Activated T-cell treated with anti-CD3 and anti-CD28 coated beads, Interleukin-2, amount 50 U/mL, for 4 hours (primary cell): ENCODE data around the gene BRAF. TPM values are rescaled to one million over a fixed set of nuclear protein-coding genes. Genes with fewer than 3 reads are reported as not detected.
A peak's percentile ranks its signal among the peaks of the same experiment; 100 is the strongest.
"Not testable (repeated sequence)": the region's sequence is repeated elsewhere in the genome, so short reads cannot be mapped to it uniquely, and the experiment has no call there.

Source experiments
- ATAC-seq, 2 donors: fragments of 200-7000 bp; cut with Tn5 transposase; one replicate each; pipeline ENCODE4 v1.10.0; 2021
- DNase-seq: peaks from one replicate; pipeline ENCODE4 v3.0.0-alpha.2; 2020
- H3K27me3 Mint-ChIP-seq: one replicate; pipeline ENCODE4 v1.8.0; 2021; ENCODE audit warnings: low read depth, mixed read lengths
- H3K36me3 Mint-ChIP-seq: one replicate; pipeline ENCODE4 v1.8.0; 2022; ENCODE audit warnings: mixed read lengths; ENCODE audit not compliant: insufficient read depth
- H3K4me1 Mint-ChIP-seq: one replicate; pipeline ENCODE4 v1.8.0; 2021; ENCODE audit warnings: low read depth, mixed read lengths
- H3K4me3 Mint-ChIP-seq: one replicate; pipeline ENCODE4 v1.8.0; 2021; ENCODE audit warnings: mild to moderate bottlenecking, moderate library complexity, mixed read lengths
- H3K9me3 Mint-ChIP-seq: one replicate; pipeline ENCODE4 v1.8.0; 2021; ENCODE audit warnings: mixed read lengths
- total RNA-seq, 3 donors: library from RNA; stranded (reverse); gene quantifications; one replicate each; pipeline ENCODE4 v1.2.1, GENCODE V29; 2021

Gene BRAF
- total RNA-seq, 3 donors from 2014 or later, result 27.2 to 29.7 (median 27.8) TPM

DNA sequence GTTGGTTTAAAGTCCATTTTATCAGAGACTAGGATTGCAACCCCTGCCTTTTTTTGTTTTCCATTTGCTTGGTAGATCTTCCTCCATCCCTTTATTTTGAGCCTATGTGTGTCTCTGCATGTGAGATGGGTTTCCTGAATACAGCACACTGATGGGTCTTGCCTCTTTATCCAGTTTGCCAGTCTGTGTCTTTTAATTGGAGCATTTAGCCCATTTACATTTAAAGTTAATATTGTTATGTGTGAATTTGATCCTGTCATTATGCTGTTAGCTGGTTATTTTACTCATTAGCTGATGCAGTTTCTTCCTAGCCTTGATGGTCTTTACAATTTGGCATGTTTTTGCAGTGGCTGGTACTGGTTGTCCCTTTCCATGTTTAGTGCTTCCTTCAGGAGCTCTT, 212.3 kb downstream of the BRAF start:
- ATAC-seq, H3K4me1 Mint-ChIP-seq, H3K4me3 Mint-ChIP-seq: not testable (repeated sequence)

DNA sequence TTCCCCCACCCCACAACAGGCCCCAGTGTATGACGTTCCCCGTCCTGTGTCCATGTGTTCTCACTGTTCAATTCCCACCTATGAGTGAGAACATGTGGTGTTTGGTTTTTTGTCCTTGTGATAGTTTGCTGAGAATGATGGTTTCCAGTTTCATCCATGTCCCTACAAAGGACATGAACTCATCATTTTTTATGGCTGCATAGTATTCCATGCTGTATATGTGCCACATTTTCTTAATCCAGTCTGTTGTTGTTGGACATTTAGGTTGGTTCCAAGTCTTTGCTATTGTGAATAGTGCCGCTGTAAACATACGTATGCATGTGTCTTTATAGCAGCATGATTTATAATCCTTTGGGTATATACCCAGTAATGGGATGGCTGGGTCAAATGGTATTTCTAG, 216.0 kb downstream of the BRAF start:
- not testable (repeated sequence) for DNase-seq, H3K9me3 Mint-ChIP-seq, ATAC-seq, H3K4me3 Mint-ChIP-seq, H3K27me3 Mint-ChIP-seq, H3K4me1 Mint-ChIP-seq
- peaks cover 29% of the 10 kb centered on the region for H3K36me3 Mint-ChIP-seq

More for the DNA sequence above, 212.3 kb downstream of the BRAF start:
- not testable (repeated sequence) for H3K9me3 Mint-ChIP-seq, DNase-seq, H3K27me3 Mint-ChIP-seq
- H3K36me3 Mint-ChIP-seq, result peaks cover 24% of the 10 kb centered on the region

DNA sequence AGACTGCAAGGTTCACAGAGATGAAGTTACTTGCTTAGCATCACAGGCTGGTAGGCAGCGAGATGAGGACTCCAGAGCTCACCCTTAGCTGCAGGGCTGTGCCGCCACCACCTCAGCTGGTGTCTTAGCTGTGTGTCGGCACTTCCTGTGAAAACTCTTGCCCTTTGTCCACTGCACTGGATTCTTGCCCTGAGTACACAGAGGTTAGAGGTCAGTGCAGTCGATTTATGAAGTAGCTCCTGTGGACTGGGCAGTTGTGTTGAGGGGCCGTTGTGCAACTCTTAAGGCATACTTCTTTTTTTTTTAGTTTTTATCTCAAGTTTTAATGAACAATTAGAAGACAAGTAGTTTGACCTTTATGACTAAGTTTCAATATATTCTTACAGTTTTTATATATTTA, 217.6 kb downstream of the BRAF start:
- H3K4me3 Mint-ChIP-seq, result no peak overlapping the region
- no peak for ATAC-seq
- no peak for DNase-seq
- no peaks in the 10 kb centered on the region for H3K9me3 Mint-ChIP-seq
- H3K36me3 Mint-ChIP-seq, result peaks cover 26% of the 10 kb centered on the region
- H3K27me3 Mint-ChIP-seq, result no peaks in the 10 kb centered on the region
- H3K4me1 Mint-ChIP-seq, result peaks cover 4% of the 10 kb centered on the region

- H3K27me3 Mint-ChIP-seq, result no peaks in the 10 kb centered on the region
- ATAC-seq (no peak), DNase-seq (no peak)
- H3K9me3 Mint-ChIP-seq, result no peaks in the 10 kb centered on the region
- H3K36me3 Mint-ChIP-seq, result peaks cover 21% of the 10 kb centered on the region
- H3K4me3 Mint-ChIP-seq, result no peak overlapping the region
- H3K4me1 Mint-ChIP-seq, result peaks cover 10% of the 10 kb centered on the region
Observed at GRCh38 chr7:140704205-140704604, 220.5 kb downstream of the BRAF start.

- Mint-ChIP-seq H3K36me3 (peaks cover 25% of the 10 kb centered on the region), H3K4me1 (peaks cover 20% of the 10 kb centered on the region), H3K9me3 (no peaks in the 10 kb centered on the region), H3K27me3 (no peaks in the 10 kb centered on the region), H3K4me3 (no peak overlapping the region)
- ATAC-seq, result no peak
- no peak for DNase-seq
Observed at GRCh38 chr7:140702774-140703173, 222.0 kb downstream of the BRAF start.

DNA sequence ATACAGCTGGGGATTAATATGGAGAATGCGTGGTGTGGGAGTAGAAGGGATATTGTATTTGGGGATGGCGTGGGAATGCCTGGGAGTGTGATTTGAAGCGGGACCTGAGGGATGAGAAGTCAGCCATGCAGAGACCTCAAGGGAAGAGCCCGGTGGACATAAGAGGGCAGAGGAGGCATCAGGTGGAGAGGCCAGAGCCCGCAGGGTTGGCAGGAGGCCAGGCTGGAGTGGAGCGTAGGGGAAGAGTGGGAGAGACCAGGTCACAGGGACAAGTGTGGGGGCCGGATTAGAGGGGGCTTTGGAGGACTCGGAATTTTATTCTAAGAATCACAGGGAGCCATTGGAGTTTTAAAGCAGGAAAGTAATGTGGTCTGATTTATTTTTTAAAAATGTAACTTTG, 226.3 kb downstream of the BRAF start:
- peaks cover 12% of the 10 kb centered on the region for H3K36me3 Mint-ChIP-seq
- H3K9me3 Mint-ChIP-seq, result no peaks in the 10 kb centered on the region
- no peak for ATAC-seq
- DNase-seq, result no peak
- H3K4me3 Mint-ChIP-seq, result peak overlapping the region; percentile 97
- H3K4me1 Mint-ChIP-seq, result peaks cover 34% of the 10 kb centered on the region
- no peaks in the 10 kb centered on the region for H3K27me3 Mint-ChIP-seq

DNA sequence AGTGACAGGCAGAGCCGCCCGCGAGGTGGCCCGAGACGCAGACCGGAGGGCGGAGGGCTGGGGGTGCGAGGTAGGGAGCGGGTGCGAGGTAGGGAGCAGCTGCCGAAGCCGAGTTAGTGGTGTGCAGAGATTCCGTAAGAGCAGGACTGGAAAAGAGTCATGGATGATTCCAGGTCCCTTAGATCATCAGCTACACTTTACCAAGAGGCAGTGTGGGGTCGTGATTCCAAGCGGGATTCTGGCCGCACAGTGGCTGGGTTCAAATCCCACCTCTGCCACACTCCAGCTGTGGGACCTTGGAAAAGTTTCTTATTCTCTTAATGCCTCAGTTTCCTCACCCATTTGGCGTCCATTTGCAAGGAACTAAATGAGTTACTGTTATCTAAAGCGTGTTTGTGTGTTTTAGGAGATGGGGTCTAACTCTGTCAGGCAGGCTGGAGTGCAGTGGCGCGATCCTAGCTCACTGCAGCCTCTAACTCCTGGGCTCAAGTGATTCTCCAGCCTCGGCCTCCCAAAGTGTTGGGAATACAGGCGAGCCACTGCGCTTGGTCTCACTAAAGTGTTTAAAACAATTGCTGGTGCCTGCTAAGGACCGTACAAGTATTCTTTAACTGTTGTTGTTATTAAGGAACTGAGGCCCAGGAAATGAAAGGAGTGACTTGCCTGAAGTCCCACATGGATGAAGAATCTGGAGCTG, 227.1 kb downstream of the BRAF start:
- H3K4me1 Mint-ChIP-seq, result peaks cover 34% of the 10 kb centered on the region
- DNase-seq, result no peak
- peak overlapping the region; percentile 97 for H3K4me3 Mint-ChIP-seq
- no peaks in the 10 kb centered on the region for H3K9me3 Mint-ChIP-seq
- ATAC-seq, result no peak
- no peaks in the 10 kb centered on the region for H3K27me3 Mint-ChIP-seq
- H3K36me3 Mint-ChIP-seq, result peaks cover 9% of the 10 kb centered on the region

DNA sequence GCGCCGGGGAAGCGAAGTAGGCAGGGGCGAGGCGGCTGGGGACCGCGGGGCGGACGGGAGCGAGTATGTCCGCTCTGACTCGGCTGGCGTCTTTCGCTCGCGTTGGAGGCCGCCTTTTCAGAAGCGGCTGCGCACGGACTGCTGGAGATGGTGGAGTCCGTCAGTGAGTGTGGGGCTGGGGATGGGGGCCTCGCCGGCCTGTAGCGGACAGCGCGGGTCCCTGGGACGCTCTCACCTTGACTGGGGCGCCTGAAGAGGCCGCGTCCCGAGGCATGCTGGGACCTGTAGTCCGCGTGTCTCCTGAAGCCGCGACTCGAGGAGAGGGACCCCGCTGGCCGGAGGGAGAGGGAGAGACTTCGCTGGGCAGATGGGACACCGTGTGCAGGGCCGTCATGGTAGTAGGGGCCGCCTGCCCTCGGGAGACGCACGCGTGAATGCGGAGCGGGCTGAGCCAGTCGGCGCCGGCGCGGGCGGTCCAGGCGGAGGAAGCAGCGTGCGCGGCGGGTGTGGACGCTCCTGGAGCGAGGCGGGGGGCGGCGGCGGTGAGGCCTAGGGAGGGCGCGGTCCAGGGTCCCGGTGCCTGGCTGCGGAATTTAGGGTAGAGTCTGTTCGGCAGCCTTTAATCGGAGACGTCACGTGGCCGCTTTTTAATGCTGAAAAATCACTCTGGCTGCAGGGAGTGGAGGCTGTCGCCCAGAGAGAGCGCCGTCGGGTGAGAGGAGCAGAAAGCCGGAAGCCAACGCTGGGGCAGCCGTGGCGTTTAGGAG, 227.9 kb downstream of the BRAF start, which contains the start of gene NDUFB2:
TSS of gene NDUFB2 (plus strand) at position 29 of the 767 bp plus-strand sequence. CDS start at position 66, 37 bp downstream.
- Mint-ChIP-seq H3K4me3 (peak within 1 kb of the TSS; percentile 97), H3K4me1 (peaks cover 33% of the 10 kb centered on the region), H3K27me3 (no peaks in the 10 kb centered on the region), H3K36me3 (peaks cover 13% of the 10 kb centered on the region), H3K9me3 (no peaks in the 10 kb centered on the region)
- ATAC-seq, result peak; percentile 91 to 92
- peak; percentile 48 for DNase-seq

- Mint-ChIP-seq H3K27me3 (no peaks in the 10 kb centered on the region), H3K4me3 (peak overlapping the region; percentile 97), H3K36me3 (peaks cover 16% of the 10 kb centered on the region), H3K9me3 (no peaks in the 10 kb centered on the region), H3K4me1 (peaks cover 33% of the 10 kb centered on the region)
- ATAC-seq (no peak), DNase-seq (peak; percentile 94)
Observed at GRCh38 chr7:140696024-140696679, 228.6 kb downstream of the BRAF start.

- DNase-seq, result no peak
- Mint-ChIP-seq H3K4me1 (peaks cover 33% of the 10 kb centered on the region), H3K9me3 (no peaks in the 10 kb centered on the region), H3K27me3 (no peaks in the 10 kb centered on the region), H3K4me3 (no peak overlapping the region), H3K36me3 (peaks cover 20% of the 10 kb centered on the region)
- ATAC-seq, result no peak
Observed at GRCh38 chr7:140695381-140695780, 229.3 kb downstream of the BRAF start.

- no peak for DNase-seq
- no peak for ATAC-seq
- Mint-ChIP-seq H3K9me3 (no peaks in the 10 kb centered on the region), H3K36me3 (peaks cover 18% of the 10 kb centered on the region), H3K4me3 (no peak overlapping the region), H3K27me3 (no peaks in the 10 kb centered on the region), H3K4me1 (peaks cover 30% of the 10 kb centered on the region)
Observed at GRCh38 chr7:140694592-140694991, 230.1 kb downstream of the BRAF start.

GRCh38 chr7:140693849-140694248, 230.9 kb downstream of the BRAF start:
- H3K27me3 Mint-ChIP-seq, H3K4me3 Mint-ChIP-seq, DNase-seq, ATAC-seq, H3K9me3 Mint-ChIP-seq: not testable (repeated sequence)
- peaks cover 25% of the 10 kb centered on the region for H3K4me1 Mint-ChIP-seq
- H3K36me3 Mint-ChIP-seq, result peaks cover 17% of the 10 kb centered on the region

GRCh38 chr7:140691376-140692045, 233.2 kb downstream of the BRAF start:
- Mint-ChIP-seq H3K4me3 (no peak overlapping the region), H3K9me3 (no peaks in the 10 kb centered on the region), H3K36me3 (peaks cover 17% of the 10 kb centered on the region), H3K27me3 (no peaks in the 10 kb centered on the region), H3K4me1 (peaks cover 10% of the 10 kb centered on the region)
- DNase-seq (no peak), ATAC-seq (no peak)
